ENCODE measurements around the gene VAPB.

Gene VAPB

GRCh38 chr20:58471193-58472164, 82.5 kb downstream of the VAPB start:
- in situ Hi-C loops (cut with MboI; ENCODE audit: low sequenced_read_pairs) = no loop called here
- DNase-seq (ENCODE audit: low spot score in 2 of 2) = no peak
- Histone ChIP-seq H3K4me1 (no peaks in the 10 kb centered on the region), H3K9me3 (no peaks in the 10 kb centered on the region), H3K27me3 (ENCODE audit: low read depth) (no peaks in the 10 kb centered on the region), H3K4me3 (no peak overlapping the region), H3K36me3 (replicated peaks) (no peaks in the 10 kb centered on the region)

- Histone ChIP-seq H3K4me1 (no peaks in the 10 kb centered on the region), H3K4me3 (no peak overlapping the region), H3K27me3 (ENCODE audit: low read depth) (no peaks in the 10 kb centered on the region), H3K9me3 (no peaks in the 10 kb centered on the region), H3K36me3 (replicated peaks) (no peaks in the 10 kb centered on the region)
- no peak for DNase-seq (ENCODE audit: low spot score in 2 of 2)
- in situ Hi-C loops (cut with MboI; ENCODE audit: low sequenced_read_pairs) = no loop called here
Measured at GRCh38 chr20:58472273-58473018, 83.4 kb downstream of the VAPB start.

- peaks cover 5% of the 10 kb centered on the region; the same call in 1 of the 2 replicates for H3K9me3 ChIP-seq
- in situ Hi-C loops (cut with MboI; ENCODE audit: low sequenced_read_pairs) = no loop called here
- DNase-seq (ENCODE audit: low spot score in 2 of 2) = no peak
- H3K4me1 ChIP-seq = no peaks in the 10 kb centered on the region
- H3K4me3 ChIP-seq = no peak overlapping the region
- no peaks in the 10 kb centered on the region for H3K27me3 ChIP-seq (ENCODE audit: low read depth)
- no peaks in the 10 kb centered on the region for H3K36me3 ChIP-seq (replicated peaks)
Measured at GRCh38 chr20:58473453-58474425, 84.7 kb downstream of the VAPB start.

GRCh38 chr20:58475466-58475865, 86.4 kb downstream of the VAPB start:
- Histone ChIP-seq H3K9me3 (peaks cover 5% of the 10 kb centered on the region; the same call in 1 of the 2 replicates), H3K36me3 (replicated peaks) (no peaks in the 10 kb centered on the region), H3K4me3 (no peak overlapping the region), H3K27me3 (ENCODE audit: low read depth) (no peaks in the 10 kb centered on the region), H3K4me1 (no peaks in the 10 kb centered on the region)
- in situ Hi-C loops (cut with MboI; ENCODE audit: low sequenced_read_pairs) = no loop called here
- DNase-seq (ENCODE audit: low spot score in 2 of 2) = no peak

- in situ Hi-C loops (cut with MboI; ENCODE audit: low sequenced_read_pairs) = no loop called here
- no peak overlapping the region for H3K4me3 ChIP-seq
- peaks cover 5% of the 10 kb centered on the region; the same call in 1 of the 2 replicates for H3K9me3 ChIP-seq
- DNase-seq (ENCODE audit: low spot score in 2 of 2) = no peak
- H3K4me1 ChIP-seq = peaks cover 7% of the 10 kb centered on the region
- no peaks in the 10 kb centered on the region for H3K27me3 ChIP-seq (ENCODE audit: low read depth)
- no peaks in the 10 kb centered on the region for H3K36me3 ChIP-seq (replicated peaks)
Measured at GRCh38 chr20:58478141-58478805, 89.2 kb downstream of the VAPB start.

- H3K36me3 ChIP-seq (replicated peaks) = no peaks in the 10 kb centered on the region
- in situ Hi-C loops (cut with MboI; ENCODE audit: low sequenced_read_pairs) = loop anchor here (5.0 kb wide), 1 partner anchor 357 kb away; no protein-coding TSS in a partner anchor
Measured at GRCh38 chr20:58479726-58480440, 90.9 kb downstream of the VAPB start.

GRCh38 chr20:58480551-58481336, 91.7 kb downstream of the VAPB start:
- H3K4me3 ChIP-seq = no peak overlapping the region
- no peaks in the 10 kb centered on the region for H3K27me3 ChIP-seq (ENCODE audit: low read depth)
- peaks cover 5% of the 10 kb centered on the region for H3K9me3 ChIP-seq
- no peak for DNase-seq (ENCODE audit: low spot score in 2 of 2)
- H3K36me3 ChIP-seq (replicated peaks) = no peaks in the 10 kb centered on the region
- peaks cover 7% of the 10 kb centered on the region for H3K4me1 ChIP-seq
- in situ Hi-C loops (cut with MboI; ENCODE audit: low sequenced_read_pairs) = loop anchor here (5.0 kb wide), 1 partner anchor 357 kb away; no protein-coding TSS in a partner anchor

More at GRCh38 chr20:58479726-58480440, 90.9 kb downstream of the VAPB start:
- Histone ChIP-seq H3K27me3 (ENCODE audit: low read depth) (no peaks in the 10 kb centered on the region), H3K4me3 (no peak overlapping the region), H3K9me3 (peaks cover 5% of the 10 kb centered on the region; the same call in 1 of the 2 replicates), H3K4me1 (peaks cover 7% of the 10 kb centered on the region)
- no peak for DNase-seq (ENCODE audit: low spot score in 2 of 2)

GRCh38 chr20:58481481-58482021, 92.5 kb downstream of the VAPB start:
- Histone ChIP-seq H3K4me1 (peaks cover 7% of the 10 kb centered on the region), H3K27me3 (ENCODE audit: low read depth) (no peaks in the 10 kb centered on the region), H3K9me3 (peaks cover 12% of the 10 kb centered on the region), H3K4me3 (no peak overlapping the region), H3K36me3 (replicated peaks) (no peaks in the 10 kb centered on the region)
- in situ Hi-C loops (cut with MboI; ENCODE audit: low sequenced_read_pairs) = loop anchor here (5.0 kb wide), 1 partner anchor 356 kb away; no protein-coding TSS in a partner anchor
- DNase-seq (ENCODE audit: low spot score in 2 of 2) = peak; percentile 41 to 88

- Histone ChIP-seq H3K36me3 (replicated peaks) (no peaks in the 10 kb centered on the region), H3K4me3 (no peak overlapping the region), H3K4me1 (peaks cover 7% of the 10 kb centered on the region), H3K27me3 (ENCODE audit: low read depth) (no peaks in the 10 kb centered on the region), H3K9me3 (peaks cover 12% of the 10 kb centered on the region)
- in situ Hi-C loops (cut with MboI; ENCODE audit: low sequenced_read_pairs) = loop anchor here (5.0 kb wide), 1 partner anchor 355 kb away; no protein-coding TSS in a partner anchor
- no peak for DNase-seq (ENCODE audit: low spot score in 2 of 2)
Measured at GRCh38 chr20:58482416-58482815, 93.4 kb downstream of the VAPB start.

GRCh38 chr20:58483051-58483450, 94.0 kb downstream of the VAPB start:
- DNase-seq (ENCODE audit: low spot score in 2 of 2) = no peak

GRCh38 chr20:58483470-58483869, 94.4 kb downstream of the VAPB start:
- in situ Hi-C loops (cut with MboI; ENCODE audit: low sequenced_read_pairs) = loop anchor here (5.0 kb wide), 1 partner anchor 354 kb away; no protein-coding TSS in a partner anchor
- Histone ChIP-seq H3K36me3 (replicated peaks) (no peaks in the 10 kb centered on the region), H3K27me3 (ENCODE audit: low read depth) (no peaks in the 10 kb centered on the region), H3K4me1 (peaks cover 7% of the 10 kb centered on the region), H3K9me3 (peaks cover 9% of the 10 kb centered on the region), H3K4me3 (no peak overlapping the region)
- no peak for DNase-seq (ENCODE audit: low spot score in 2 of 2)

More at GRCh38 chr20:58483051-58483450, 94.0 kb downstream of the VAPB start:
- H3K9me3 ChIP-seq = peaks cover 12% of the 10 kb centered on the region
- no peaks in the 10 kb centered on the region for H3K27me3 ChIP-seq (ENCODE audit: low read depth)
- H3K36me3 ChIP-seq (replicated peaks) = no peaks in the 10 kb centered on the region
- in situ Hi-C loops (cut with MboI; ENCODE audit: low sequenced_read_pairs) = loop anchor here (5.0 kb wide), 1 partner anchor 354 kb away; no protein-coding TSS in a partner anchor
- H3K4me3 ChIP-seq = no peak overlapping the region
- H3K4me1 ChIP-seq = peaks cover 7% of the 10 kb centered on the region

All from HAP-1 (cell line).